Neutrophil (primary cell): ENCODE data around the gene MED9.

ENCODE experiments used
- H3K27ac ChIP-seq: fragments of 200-600 bp; sonication (generic); 2 replicates; pipeline ENCODE4 v1.5.1; 2016; ENCODE audit warnings: mild to moderate bottlenecking, moderate library complexity
- H3K27me3 ChIP-seq: fragments of 200-600 bp; sonication (generic); 2 replicates; pipeline ENCODE4 v1.6.0; 2016; ENCODE audit warnings: mild to moderate bottlenecking
- H3K36me3 ChIP-seq: fragments of 200-600 bp; sonication (generic); 2 replicates; pipeline ENCODE4 v1.5.1; 2017
- H3K4me1 ChIP-seq, 2 experiments: fragments of 200-600 bp in 1 of 2; sonication (generic) in 1 of 2; 1 replicate in 1 of 2; 2 replicates in 1 of 2; pipeline versions ENCODE4 v1.5.1 to v1.6.1; 2013 to 2016; ENCODE audit warnings: low read depth in 1 of 2, low read length in 1 of 2, mild to moderate bottlenecking in 1 of 2, moderate library complexity in 1 of 2; ENCODE audit not compliant: control insufficient read depth in 1 of 2, insufficient read depth in 1 of 2
- H3K4me3 ChIP-seq, 2 experiments: fragments of 200-600 bp in 1 of 2; sonication (generic) in 1 of 2; 1 replicate in 1 of 2; 2 replicates in 1 of 2; pipeline ENCODE4 v1.5.1; 2013 to 2016; ENCODE audit warnings: low read depth in 1 of 2, low read length in 1 of 2, mild to moderate bottlenecking in 1 of 2, moderate library complexity in 1 of 2
- H3K9me3 ChIP-seq: fragments of 200-600 bp; sonication (generic); 2 replicates; pipeline ENCODE4 v1.5.1; 2016
- CTCF ChIP-seq: fragments of 200-600 bp; sonication (generic); IDR thresholded peaks from 2 replicates; pipeline ENCODE4 v1.5.1; 2016; ENCODE audit warnings: antibody characterized with exemption

MED9 gene

DNA sequence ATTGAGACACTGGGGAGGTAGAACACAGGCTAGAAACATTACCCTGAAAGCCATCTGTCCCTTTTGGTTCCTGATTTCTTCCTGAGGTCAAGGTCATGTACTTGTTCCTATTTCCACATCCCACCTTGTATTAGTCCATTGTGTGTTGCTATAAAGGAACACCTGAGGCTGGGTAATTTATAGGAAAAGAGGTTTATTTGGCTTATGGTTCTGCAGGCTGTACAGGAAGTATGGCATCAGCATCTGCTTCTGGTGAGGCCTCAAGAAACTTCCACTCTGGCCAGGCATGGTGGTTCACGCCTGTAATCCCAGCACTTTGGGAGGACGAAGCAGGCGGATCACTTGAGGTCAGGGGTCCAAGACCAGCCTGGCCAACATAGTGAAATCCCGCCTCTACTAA lies 7.4 kb upstream of the MED9 start:
- H3K9me3 ChIP-seq = no peaks in the 10 kb centered on the region
- no peak for TF ChIP-seq CTCF
- no peaks in the 10 kb centered on the region for H3K36me3 ChIP-seq
- peaks cover 28% of the 10 kb centered on the region for H3K27me3 ChIP-seq
- H3K4me1 ChIP-seq = no peaks in the 10 kb centered on the region
- H3K4me3 ChIP-seq = no peak overlapping the region
- no peak overlapping the region for H3K27ac ChIP-seq

DNA sequence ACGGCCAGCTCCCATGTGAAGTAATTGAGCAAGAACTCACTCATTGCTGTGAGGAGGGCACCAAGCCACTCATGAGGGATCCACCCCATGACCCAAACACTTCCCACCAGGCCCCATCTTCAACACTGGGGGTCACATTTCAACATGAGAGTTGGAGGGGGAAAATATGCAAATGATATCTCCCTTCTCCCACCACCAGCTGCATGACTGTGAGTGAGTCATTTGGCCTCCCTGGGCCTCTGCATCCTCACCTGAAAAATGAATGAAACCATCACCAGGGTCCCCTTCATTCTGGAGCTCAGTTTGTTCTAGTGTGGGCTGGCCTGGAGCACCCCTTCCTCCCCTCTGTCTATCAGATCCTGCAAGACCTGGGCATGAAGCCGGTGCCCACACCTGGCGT lies 6.8 kb upstream of the MED9 start:
- Histone ChIP-seq H3K27me3 (peaks cover 28% of the 10 kb centered on the region), H3K36me3 (no peaks in the 10 kb centered on the region), H3K9me3 (no peaks in the 10 kb centered on the region), H3K4me1 (no peaks in the 10 kb centered on the region), H3K27ac (no peak overlapping the region), H3K4me3 (no peak overlapping the region)
- no peak for TF ChIP-seq CTCF

- no peaks in the 10 kb centered on the region for H3K9me3 ChIP-seq
- no peak overlapping the region for H3K27ac ChIP-seq
- no peaks in the 10 kb centered on the region for H3K36me3 ChIP-seq
- peaks cover 4% of the 10 kb centered on the region in 2 experiments for H3K4me1 ChIP-seq
- TF ChIP-seq CTCF = no peak
- no peak overlapping the region for H3K4me3 ChIP-seq
- H3K27me3 ChIP-seq = peaks cover 28% of the 10 kb centered on the region
Measured at GRCh38 chr17:17472333-17472920, 4.4 kb upstream of the MED9 start.

GRCh38 chr17:17474341-17474740 lies 2.5 kb upstream of the MED9 start:
- Histone ChIP-seq H3K36me3 (no peaks in the 10 kb centered on the region), H3K4me3 (no peak overlapping the region), H3K27ac (no peak overlapping the region), H3K4me1 (peaks cover 10% of the 10 kb centered on the region in 2 experiments), H3K9me3 (no peaks in the 10 kb centered on the region), H3K27me3 (peaks cover 28% of the 10 kb centered on the region)
- TF ChIP-seq CTCF = no peak

DNA sequence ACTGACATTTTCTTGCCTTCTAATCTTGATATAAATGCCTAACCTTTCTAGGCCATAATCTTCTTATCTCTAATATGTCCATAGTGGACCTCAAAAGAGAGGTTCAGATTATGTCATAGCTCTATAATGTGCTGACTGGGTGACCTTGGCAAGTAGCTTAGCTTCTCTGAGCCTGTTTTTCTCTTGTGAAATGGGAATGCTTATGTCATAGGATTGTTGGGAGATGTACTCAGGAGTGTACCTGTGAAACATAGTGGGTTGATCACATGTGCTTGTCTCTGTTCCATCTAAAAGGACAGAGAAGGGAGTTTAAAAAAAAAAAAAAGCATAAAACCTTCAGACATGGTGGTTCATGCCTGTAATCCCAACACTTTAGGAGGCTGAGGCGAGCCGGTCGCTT lies 2.4 kb downstream of the MED9 start:
- Histone ChIP-seq H3K4me1 (peaks cover 10% of the 10 kb centered on the region in 2 experiments), H3K27me3 (no peaks in the 10 kb centered on the region), H3K9me3 (no peaks in the 10 kb centered on the region), H3K36me3 (no peaks in the 10 kb centered on the region), H3K27ac (no peak overlapping the region), H3K4me3 (no peak overlapping the region)
- TF ChIP-seq CTCF = no peak
